Esophagus muscularis mucosa (tissue), 4 donors: Measurements from ENCODE around the gene CD33. TPM values are rescaled to one million over a fixed set of nuclear protein-coding genes. Genes with fewer than 3 reads are reported as not detected.

Experiments
- DNase-seq: peaks from one replicate; pipeline ENCODE4 v3.0.0-alpha.2; 2017; ENCODE audit errors: extremely low spot score
- H3K27ac ChIP-seq, 4 donors: fragments of 200-600 bp; sonication (generic); replicated peaks in 1 of 4; 1 replicate in 3 of 4; 2 replicates in 1 of 4; pipeline ENCODE4 v1.5.1; 2016 to 2019; ENCODE audit warnings: mild to moderate bottlenecking in 1 of 4
- H3K27me3 ChIP-seq, 4 donors: fragments of 200-600 bp; sonication (generic); one replicate each; pipeline versions ENCODE4 v1.5.1 to v1.6.0; 2016 to 2019
- H3K36me3 ChIP-seq, 4 donors: fragments of 200-600 bp; sonication (generic); one replicate each; pipeline ENCODE4 v1.5.1; 2016 to 2019
- H3K4me1 ChIP-seq, 4 donors: fragments of 200-600 bp; sonication (generic); one replicate each; pipeline ENCODE4 v1.5.1; 2016 to 2019
- H3K4me3 ChIP-seq, 4 donors: fragments of 200-600 bp; sonication (generic); 1 replicate in 2 of 4; 2 replicates in 2 of 4; pipeline ENCODE4 v1.5.1; 2016 to 2019; ENCODE audit warnings: mild to moderate bottlenecking in 4 of 4, moderate library complexity in 1 of 4
- H3K9me3 ChIP-seq, 4 donors: fragments of 200-600 bp; sonication (generic); 1 replicate in 3 of 4; 2 replicates in 1 of 4; pipeline ENCODE4 v1.5.1; 2016 to 2019
- CTCF ChIP-seq, 3 experiments: fragments of 200-600 bp in 2 of 3; fragments of 450-650 bp in 1 of 3; sonication (generic) in 2 of 3; IDR thresholded peaks; one replicate each; pipeline ENCODE4 v1.5.1; 2017 to 2019; ENCODE audit warnings: antibody characterized with exemption in 3 of 3, mild to moderate bottlenecking in 2 of 3, moderate library complexity in 1 of 3
- EP300 ChIP-seq: sonication (generic); formaldehyde crosslinking; IDR thresholded peaks from one replicate; pipeline ENCODE4 v1.6.1; 2017; ENCODE audit warnings: antibody characterized with exemption
- POLR2A ChIP-seq: fragments of 450-650 bp; IDR thresholded peaks from one replicate; pipeline ENCODE4 v1.6.1; 2017; ENCODE audit warnings: antibody characterized with exemption, moderate library complexity, mild to moderate bottlenecking, low read depth
- POLR2AphosphoS5 ChIP-seq, 2 donors: sonication (generic); formaldehyde crosslinking; IDR thresholded peaks; one replicate each; pipeline ENCODE4 v1.6.1; 2017; ENCODE audit warnings: antibody characterized with exemption in 2 of 2
- WGBS: methylation state at CpG from one replicate; pipeline ENCODE4 v1.1.5; 2018; 5-methylcytosine and 5-hydroxymethylcytosine counted together
- intact Hi-C: fragments of 100-400 bp; cut with DNase I; formaldehyde crosslinking; loops from one replicate; pipeline ENCODE4 v1.15.1; 2023
- total RNA-seq, 4 donors: library from RNA; depleted of rRNA; stranded (reverse); fragments of >200 nt; gene quantifications; one replicate each; pipeline versions ENCODE4 v1.1.0 to v1.2.1, GENCODE V29; 2016

The CD33 gene
- total RNA-seq, 4 donors from 2014 or later, result 3.0 to 9.9 (median 5.5) TPM

- no peak for TF ChIP-seq CTCF (IDR thresholded peaks at IDR 0.05)
- no peak for TF ChIP-seq EP300
- TF ChIP-seq POLR2A, result no peak
- TF ChIP-seq POLR2AphosphoS5 (IDR thresholded peaks at IDR 0.05), result no peak
- no peak overlapping the region for H3K4me3 ChIP-seq
- 92% methylated on average over 17 of the region's 25 CpGs for WGBS
- H3K9me3 ChIP-seq, result no peaks in the 10 kb centered on the region
- intact Hi-C loops, result no loop called here
- DNase-seq, result no peak
- H3K27ac ChIP-seq, result no peak overlapping the region
- H3K36me3 ChIP-seq, result no peaks in the 10 kb centered on the region
- no peaks in the 10 kb centered on the region for H3K4me1 ChIP-seq
- H3K27me3 ChIP-seq, result peaks cover 0 to 58% (median 3%) of the 10 kb centered on the region in 4 donors
These were observed 39.6 kb upstream of the CD33 start for GRCh38 chr19:51185069-51185867.

- Histone ChIP-seq H3K36me3 (no peaks in the 10 kb centered on the region), H3K9me3 (no peaks in the 10 kb centered on the region), H3K27me3 (peaks cover 0 to 58% (median 3%) of the 10 kb centered on the region in 4 donors), H3K4me3 (no peak overlapping the region), H3K27ac (no peak overlapping the region), H3K4me1 (no peaks in the 10 kb centered on the region)
- intact Hi-C loops, result no loop called here
- TF ChIP-seq CTCF (IDR thresholded peaks at IDR 0.05) (no peak), EP300 (no peak), POLR2A (no peak), POLR2AphosphoS5 (IDR thresholded peaks at IDR 0.05) (no peak)
- WGBS, result 82% methylated on average over 2 of the region's 5 CpGs
- no peak for DNase-seq
These were observed 39.0 kb upstream of the CD33 start for GRCh38 chr19:51185868-51186215.

- no peak overlapping the region for H3K27ac ChIP-seq
- no peak for TF ChIP-seq POLR2A
- no peak for TF ChIP-seq EP300
- TF ChIP-seq POLR2AphosphoS5 (IDR thresholded peaks at IDR 0.05), result no peak
- TF ChIP-seq CTCF (IDR thresholded peaks at IDR 0.05), result no peak
- peaks cover 0 to 57% (median 3%) of the 10 kb centered on the region in 4 donors for H3K27me3 ChIP-seq
- H3K4me1 ChIP-seq, result no peaks in the 10 kb centered on the region
- WGBS, result 59% methylated on average over 10 of the region's 13 CpGs
- no peak for DNase-seq
- intact Hi-C loops, result no loop called here
- H3K9me3 ChIP-seq, result no peaks in the 10 kb centered on the region
- H3K36me3 ChIP-seq, result no peaks in the 10 kb centered on the region
- H3K4me3 ChIP-seq, result no peak overlapping the region
These were observed 38.6 kb upstream of the CD33 start for GRCh38 chr19:51186323-51186722.

- intact Hi-C loops, result no loop called here
- WGBS, result 80% methylated on average over 11 of the region's 11 CpGs
- H3K4me3 ChIP-seq, result no peak overlapping the region
These were observed 37.3 kb upstream of the CD33 start for GRCh38 chr19:51187395-51188226.

More at GRCh38 chr19:51187395-51188226, 37.3 kb upstream of the CD33 start:
- peaks cover 0 to 53% (median 0%) of the 10 kb centered on the region in 4 donors for H3K27me3 ChIP-seq
- no peak for DNase-seq
- no peaks in the 10 kb centered on the region for H3K36me3 ChIP-seq
- no peak for TF ChIP-seq POLR2A
- TF ChIP-seq CTCF (IDR thresholded peaks at IDR 0.05), result no peak
- no peak for TF ChIP-seq EP300
- H3K27ac ChIP-seq, result no peak overlapping the region
- no peaks in the 10 kb centered on the region for H3K9me3 ChIP-seq
- H3K4me1 ChIP-seq, result no peaks in the 10 kb centered on the region
